HG03045 (cell line): ENCODE measurements around the gene TMEM94.
A peak's percentile ranks its signal among the peaks of the same experiment; 100 is the strongest.
"Not testable (repeated sequence)": the region's sequence is repeated elsewhere in the genome, so short reads cannot be mapped to it uniquely, and the experiment has no call there.

Experiments
- ATAC-seq: cut with Tn5 transposase; IDR thresholded peaks from one replicate; pipeline ENCODE4 v1.9.1; 2021; ENCODE audit warnings: mild to moderate bottlenecking, moderate library complexity; ENCODE audit not compliant: unreplicated experiment

TMEM94 gene

DNA sequence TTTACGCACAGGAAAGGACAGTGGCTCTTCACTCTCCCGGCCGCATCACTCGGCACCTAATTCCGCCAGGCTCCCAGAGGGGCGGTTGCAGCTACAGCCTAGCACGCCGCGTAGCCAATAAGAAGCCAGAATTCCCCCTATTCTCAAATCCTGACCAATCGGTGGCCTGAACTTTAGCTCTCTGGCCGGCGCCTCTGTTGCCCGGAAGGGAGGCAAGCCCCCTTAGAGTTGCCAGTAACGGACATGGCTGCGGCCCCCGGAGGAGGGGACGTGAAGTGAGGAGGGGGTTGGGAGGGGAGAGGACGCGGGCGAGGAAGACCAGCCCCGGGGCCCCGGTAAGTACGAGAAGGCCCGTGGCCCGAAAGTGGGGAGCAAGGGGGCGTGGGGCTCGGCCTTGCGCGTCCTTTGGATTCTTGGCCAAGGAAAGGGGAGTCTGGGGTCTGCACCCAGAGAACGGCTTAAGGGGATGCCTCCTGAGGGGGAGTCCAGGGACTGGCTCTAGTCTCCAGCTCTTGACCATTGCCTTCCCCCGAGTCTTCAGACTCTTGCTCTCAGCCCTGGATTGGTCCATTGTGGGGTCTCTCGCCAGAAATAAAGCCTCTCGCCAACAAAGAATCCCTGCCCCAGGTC, at the start of gene TMEM94:
Gene TMEM94, plus strand, starts transcription at position 219 of the 630 bp plus-strand sequence. CDS start 15,271 bp downstream, outside the sequence.
- peak; percentile 91 for ATAC-seq

DNA sequence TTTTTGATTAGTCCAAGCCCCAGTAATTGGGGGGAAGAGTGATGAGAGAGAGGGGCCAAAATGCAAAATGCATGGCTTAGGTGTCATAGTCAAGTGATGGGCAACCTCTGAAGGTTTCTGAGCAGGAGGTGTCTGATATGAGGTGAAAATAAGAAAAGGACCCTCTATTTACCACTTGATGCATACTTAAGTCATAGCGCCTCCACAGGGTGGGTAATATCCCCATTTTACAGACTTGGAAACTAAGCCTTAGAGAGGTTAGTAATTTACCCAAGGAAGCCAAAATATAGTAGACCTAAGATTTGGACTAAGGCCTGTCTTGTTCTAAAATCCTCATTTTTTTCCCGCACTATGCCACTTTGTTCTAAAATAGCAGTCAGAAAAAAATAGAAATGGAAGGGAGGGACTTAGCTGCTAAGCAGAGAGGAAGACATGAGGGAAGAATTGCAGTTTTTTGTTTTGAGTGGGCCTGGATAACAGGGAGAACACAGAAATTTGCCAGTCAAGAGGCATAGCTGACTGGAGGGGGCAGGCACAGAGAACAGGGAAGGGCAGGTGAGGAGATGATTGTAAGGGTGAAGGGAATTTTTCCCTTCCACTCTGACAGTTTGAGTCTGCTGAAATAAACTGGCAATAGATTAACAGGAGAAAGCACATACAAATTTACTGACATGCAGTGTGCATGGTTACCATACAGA, 48.6 kb upstream of the TMEM94 start:
- no peak for ATAC-seq

DNA sequence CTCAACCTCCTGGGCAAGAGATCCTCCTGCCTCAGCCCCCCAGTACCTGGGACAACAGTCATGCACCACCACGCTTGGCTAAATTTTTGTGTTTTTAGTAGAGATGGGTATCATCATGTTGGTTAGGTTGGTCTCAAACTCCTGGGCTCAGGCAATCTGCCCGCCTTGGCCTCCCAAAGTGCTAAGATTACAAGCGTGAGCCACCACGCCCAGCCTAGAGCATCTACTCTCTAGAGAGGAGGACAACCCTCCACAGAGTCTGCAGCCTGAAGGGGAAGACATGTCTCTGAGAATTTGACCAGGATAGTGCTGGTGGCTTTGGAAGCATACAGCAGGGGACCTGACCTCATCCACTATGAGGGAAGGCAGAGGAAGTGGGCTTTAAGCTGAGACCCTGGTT, 46.3 kb upstream of the TMEM94 start:
- ATAC-seq: no peak

DNA sequence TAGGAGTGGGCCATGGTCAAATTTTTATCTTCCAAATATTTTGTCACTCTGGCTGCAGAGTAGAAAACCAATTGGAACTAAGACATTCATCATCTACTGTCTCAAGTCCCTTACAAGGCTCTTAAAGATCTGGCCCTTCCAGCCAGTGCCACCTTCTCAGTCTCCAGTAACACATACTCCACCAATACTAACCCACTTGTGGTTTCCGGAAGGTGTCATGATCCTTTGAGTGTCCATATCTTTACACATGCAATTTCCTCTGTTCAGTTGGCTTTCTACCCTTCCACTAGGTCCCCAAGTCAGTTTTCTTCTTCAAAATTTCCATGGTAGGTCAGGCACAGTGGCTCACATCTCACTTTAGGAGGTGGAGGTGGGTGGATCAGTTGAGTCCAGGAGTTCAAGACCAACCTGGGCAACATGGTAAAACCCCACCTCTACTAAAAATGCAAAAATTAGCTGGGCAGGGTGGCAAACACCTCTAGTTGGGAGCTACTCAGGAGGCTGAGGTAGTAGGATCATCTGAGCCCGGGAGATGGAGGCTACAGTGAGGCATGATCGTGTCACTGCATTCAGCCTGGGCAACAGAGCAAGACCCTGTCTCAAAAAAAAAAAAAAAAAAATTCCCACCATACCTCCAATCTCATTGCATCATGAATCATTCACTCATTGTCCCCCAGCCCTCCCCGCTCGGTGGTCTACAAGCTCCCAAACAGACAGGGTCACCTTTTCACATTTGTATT, 44.9 kb upstream of the TMEM94 start:
- no peak for ATAC-seq

DNA sequence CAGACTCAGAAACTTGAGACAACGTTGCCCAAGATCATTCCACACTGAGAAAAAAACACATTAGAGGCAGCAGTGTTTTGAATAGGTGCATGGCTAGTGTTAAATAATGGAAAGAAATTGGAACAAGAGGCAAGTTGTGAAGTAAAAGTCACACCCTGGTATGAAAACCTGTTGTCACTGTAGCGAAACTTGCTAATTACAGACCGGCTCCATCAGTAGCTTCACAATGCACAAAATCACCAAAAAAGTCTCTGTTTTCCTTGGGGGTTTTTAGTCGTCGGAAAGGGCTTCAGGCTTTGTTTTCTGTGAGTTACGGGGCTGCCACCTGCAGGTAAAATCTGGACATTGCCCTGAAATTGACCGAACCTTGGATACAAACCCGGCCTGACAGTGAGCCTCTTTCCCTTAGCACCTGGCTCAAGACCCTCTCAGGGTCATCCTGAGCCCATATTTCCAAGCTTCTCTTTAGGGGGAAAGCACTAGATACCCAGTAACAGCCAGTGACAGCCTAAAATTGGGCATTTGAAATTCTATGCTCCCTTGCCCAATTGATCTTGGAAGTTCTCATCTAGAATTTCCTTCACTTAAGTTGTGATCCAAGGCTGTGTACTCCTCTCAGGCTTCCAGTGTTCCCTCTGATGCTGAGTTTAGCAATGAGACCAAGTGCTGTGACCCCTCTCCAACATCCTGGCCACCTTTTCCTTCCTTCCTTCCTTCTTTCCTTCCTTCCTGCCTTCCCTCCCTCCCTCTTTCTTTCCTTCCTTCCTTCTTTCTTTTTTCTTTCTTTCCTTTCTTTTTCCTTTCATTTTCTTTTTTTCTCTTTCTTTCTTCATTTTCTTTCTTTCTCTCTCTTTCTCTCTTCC, 43.7 kb upstream of the TMEM94 start:
- ATAC-seq: no peak

DNA sequence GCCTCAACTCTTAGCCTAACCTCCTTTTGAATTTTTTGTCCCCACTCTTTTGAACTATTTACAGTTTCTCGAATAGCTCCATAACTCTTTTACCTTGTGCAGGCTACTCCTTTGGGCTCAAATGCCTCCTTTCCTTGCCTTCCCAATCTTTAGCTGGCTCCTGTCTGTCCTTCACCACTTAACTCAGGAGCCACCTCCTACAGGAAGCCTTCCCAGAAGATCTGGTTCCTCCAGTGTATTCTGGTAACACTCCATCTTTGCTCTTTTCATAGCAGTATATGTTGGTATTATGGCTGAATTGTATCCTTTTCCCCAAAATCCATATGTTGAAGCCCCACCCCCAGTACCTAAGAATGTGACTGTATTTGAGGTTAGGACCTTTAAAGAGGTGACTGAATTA, 41.9 kb upstream of the TMEM94 start:
- ATAC-seq: no peak

DNA sequence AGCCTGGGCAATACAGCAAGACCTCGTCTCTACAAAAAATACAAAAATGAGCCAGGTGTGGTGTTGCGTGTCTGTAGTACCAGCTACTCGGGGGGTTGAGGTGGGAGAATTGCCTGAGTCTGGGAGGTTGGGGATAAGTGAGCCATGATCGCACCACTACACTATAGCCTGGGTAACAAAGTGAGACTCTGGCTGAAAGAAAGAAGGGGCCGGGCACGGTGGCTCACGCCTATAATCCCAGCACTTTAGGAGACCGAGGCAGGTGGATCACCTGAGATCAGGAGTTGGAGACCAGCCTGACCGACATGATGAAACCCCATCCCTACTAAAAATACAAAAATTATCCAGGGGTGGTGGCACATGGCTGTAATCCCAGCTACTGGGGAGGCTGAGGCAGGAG, 40.4 kb upstream of the TMEM94 start:
- no peak for ATAC-seq

DNA sequence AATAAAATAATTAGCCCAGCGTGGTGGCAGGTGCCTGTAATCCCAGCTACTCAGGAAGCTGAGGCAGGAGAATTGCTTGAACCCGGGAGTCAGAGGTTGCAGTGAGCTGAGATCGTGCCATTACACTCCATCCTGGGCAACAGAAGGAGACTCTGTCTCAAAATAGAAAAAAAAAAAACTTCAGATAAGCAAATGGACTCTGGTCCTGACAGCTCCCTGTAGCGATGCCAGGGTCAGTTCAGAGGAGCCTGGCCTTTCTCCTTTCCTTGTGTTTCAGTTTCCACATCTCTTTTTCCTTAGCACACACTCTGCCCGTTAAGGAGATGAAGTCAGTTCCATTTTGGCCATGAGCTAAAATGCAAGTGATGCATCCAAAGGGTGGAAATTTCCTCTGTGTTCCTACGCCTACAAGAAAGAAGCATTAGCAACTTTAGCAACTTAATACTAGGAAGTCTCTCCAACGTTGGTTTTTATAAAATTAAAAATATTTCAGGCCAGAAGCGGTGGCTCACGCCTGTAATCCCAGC, 39.3 kb upstream of the TMEM94 start:
- no peak for ATAC-seq

DNA sequence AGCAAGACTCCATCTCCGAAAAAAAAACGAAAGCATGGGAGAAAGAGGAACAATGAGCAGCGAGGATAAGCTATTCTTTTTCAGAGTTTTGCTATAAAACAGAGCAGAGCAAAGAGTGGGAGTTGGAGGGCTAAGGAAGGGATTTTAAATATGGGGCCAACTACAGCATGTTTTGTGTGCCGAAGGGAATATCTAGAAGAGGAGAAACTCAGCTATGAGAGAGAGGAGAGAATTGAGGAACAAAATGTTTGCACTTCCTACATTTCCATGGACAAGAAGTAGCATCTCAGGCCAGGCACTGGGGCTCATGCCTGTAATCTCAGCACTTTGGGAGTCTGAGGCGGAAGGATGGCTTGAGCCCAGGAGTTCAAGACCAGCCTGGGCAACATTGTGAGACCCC, 37.9 kb upstream of the TMEM94 start:
- no peak for ATAC-seq

DNA sequence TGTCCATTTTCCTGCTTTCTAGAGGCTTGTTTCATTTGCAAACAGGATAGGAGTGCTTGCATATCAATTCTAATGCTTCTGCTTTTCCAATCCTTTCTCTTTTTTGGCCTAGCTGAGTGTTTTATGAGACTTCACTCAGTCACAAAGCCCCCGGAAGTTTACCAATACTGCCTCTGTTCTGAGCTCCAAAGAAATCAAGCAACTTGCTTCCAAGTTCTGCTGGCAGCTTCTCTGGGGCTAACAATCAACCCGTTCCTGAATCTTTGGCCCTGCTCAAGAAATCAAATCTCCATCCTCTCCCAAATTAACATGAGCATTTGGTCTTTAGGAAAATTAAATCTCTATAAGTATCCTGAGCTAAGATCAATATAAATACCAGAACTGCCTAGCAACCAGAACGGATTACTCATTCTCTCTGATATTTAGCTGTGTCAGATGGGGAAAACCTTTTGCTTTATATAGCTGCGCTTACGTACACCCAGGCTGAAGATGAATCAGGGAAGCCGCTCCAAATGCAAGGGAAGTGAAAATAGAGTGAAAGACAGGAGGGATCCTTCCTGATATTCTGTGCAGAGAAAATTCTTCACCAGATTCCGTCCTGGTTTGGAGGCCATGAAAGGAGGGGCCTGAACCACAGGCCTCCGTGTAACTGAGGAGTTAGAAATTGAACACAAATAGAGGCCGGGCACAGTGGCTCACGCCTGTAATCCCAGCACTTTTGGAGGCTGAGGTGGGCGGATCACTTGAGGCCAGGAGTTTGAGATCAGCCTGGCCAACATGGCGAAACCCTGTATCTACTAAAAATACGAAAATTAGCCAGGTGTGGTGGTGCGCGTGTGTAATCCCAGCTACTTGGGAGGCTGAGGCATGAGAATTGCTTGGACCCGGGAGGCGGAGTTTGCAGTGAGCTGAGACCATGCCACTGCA, 27.6 kb upstream of the TMEM94 start:
- ATAC-seq: no peak

DNA sequence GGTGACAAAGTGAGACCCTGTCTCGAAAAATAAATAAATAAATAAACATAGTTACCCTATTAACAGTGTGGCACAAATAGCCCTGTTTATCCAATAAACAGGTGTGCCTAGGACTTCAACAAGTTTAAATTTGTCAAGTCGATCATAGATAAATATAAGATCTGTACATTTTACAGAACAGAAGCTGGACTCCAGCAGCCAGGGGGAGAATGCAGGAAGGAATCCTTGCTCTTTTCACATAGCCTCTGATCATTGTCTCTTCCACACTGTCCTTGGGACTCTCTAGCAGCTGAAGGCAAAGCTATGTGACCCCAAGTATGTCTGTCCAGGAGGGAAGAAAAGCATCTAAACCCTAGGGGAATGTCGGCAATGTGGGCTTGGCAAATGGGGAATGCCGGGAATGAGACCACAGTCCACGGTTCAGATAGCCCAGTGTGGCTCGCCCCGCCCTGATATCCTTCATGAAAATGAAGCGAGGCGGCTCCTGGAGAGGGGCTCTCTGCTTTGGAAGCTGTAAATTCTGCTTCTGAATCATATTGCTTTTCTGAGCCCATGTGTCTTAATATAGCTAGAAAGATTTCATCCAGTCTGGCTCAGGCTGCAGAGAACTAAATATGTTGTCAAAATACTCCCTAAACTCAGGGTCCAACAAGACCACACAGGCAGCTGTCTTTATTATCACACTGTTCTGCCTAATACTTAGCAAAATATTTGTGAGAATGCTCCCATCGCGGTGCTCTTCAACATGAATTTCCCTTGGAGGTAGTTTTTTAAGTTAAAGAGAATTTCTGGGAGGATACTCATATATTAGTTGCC, 26.1 kb upstream of the TMEM94 start:
- ATAC-seq: no peak

DNA sequence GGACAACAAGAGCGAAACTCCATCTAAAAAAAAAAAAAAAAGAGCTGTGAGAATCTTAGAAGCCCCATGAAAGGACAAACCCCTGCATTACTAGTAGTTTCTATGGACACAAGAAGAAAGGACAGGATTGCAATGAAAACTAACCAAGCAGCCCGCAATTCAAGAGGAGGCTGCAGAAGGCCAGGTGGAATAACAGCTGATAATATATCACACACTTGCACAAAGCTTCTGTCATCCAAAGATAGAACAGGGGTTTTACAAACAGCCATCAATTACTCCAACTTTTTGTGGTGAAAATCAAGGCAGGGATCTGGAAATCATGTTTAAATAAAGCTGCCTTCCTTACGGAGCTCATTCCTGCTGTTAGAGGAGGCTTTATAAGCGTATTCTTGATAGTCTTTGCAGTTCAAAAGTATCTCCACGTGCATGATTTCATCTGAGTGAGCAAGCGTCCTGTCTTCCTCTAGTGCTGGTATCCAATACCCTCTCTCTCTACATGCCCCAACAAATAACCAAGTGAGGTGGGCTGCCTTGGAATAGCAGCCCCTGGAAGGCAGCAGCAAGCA, 23.1 kb upstream of the TMEM94 start:
- no peak for ATAC-seq

DNA sequence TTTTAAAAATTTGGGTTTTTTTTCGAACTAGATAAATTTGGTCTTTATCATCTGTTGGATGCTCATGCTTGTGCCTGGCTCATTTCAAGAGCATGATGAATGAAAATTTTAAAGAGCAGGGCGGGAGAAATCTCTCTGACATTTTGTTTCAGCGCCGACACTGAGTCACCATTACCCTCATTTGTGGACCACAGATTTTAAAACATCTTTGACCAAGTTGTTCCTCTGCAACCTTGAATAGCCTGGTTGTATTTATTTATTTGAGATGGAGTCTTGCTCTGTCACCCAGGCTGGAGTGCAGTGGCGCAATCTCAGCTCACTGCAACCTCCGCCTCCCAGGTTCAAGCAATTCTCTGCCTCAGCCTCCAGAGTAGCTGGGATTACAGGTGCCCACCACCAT, 22.0 kb upstream of the TMEM94 start:
- ATAC-seq: not testable (repeated sequence)

DNA sequence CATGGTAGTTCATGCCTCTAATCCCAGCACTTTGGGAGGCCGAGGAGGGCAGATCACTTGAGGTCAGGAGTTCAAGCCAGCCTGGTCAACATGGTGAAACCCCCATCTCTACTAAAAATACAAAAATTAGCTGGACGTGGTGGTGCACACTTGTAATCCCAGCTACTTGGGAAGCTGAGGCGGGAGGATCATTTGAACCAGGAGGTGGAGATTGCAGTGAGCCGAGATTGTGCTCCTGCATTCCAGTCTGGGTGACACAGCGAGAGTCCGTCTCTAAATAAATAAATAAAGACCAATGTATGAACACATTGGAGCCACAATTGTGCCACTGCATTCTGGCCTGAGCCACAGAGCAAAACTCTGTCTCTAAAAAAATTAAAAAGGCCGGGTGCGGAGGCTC, 19.0 kb upstream of the TMEM94 start:
- ATAC-seq: not testable (repeated sequence)

DNA sequence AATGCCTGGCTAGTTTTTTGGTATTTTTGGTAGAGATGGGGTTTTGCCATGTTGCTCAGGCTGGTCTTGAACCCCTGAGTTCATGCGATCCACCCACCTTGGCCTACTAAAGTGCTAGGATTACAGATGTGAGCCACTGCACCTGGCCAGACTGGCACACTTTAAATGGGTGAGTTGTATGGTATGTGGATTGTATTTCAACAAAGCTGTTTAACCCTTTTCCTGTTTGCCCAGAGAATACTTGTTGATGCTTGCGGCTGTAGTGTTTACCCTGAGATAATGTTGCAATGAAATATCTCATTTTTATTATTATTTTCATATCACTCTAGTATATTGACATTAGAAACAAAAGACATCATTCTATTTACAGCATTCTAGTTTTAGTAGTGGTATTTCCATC, 17.1 kb upstream of the TMEM94 start:
- no peak for ATAC-seq

DNA sequence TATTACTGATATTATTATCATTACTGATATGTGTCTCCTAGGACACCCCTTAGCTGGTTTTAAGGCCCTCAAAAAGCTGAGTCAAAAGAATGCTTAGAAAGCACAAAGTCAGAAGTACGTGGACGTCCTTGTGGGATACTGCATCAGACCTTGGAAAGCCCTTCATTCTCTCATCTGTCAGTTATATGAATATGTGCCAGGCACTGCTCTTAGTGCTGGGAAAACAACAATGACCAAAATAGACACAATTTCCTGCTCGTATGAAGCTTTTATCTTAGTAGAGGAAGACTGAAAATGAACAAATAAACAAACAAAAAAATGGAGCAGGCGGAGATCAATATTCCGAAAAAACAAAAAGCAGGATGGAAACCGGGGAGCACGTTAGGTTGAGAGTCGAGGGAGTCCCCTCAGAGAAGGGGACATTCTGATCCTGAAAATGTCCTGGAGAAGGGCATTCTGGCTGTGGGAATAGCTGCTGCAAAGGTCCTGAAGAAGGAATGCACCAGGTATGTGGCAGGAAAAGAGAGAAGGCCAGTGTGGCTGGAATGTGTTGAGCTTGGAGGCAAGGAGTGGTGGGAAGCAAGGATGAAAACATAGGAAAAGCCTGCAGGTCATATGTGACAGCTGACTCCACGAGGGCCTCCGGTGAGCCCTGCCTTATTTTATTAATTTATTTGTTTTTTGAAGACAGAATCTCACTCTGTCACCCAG, 15.5 kb upstream of the TMEM94 start:
- no peak for ATAC-seq

DNA sequence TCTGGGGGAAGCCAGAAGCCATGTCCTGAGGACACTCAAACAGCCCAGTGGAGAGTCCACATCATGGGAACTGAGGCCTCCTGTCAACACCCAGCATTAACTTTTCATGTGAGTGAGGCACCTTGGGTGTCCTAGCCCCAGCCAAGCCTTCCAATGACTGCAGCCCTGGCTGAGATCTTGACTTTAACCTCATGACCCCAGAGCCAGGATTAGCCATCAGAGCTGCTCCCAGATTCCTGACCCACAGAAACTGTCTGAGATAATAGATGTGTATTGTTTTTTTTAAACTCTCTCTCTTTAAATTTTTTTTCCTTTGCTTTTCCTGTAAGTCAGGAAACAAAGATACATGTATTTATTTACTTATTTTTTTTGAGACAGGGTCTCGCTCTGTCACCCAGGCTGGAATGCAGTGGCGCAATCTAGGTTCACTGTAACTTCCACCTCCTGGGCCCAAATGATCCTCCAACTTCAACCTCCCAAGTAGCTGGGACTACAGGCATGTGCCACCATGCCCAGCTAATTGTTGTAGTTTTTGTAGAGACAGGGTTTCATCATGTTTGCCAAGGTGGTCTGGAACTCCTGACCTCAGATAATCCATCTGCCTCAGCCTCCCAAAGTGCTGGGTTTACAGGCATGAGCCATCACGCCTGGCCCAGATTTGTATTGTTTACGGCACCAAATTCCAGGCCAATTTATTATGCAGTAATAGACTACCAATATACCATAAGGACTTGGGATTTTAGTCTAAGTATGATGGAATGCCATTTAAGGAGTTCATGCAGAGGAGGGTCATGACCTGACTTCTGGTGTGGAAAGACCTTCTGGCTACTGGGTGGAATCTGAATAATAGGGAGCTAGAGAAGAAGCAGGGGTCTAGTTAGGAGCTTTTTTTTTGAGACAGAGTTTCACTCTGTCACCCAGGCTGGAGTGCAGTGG, 14.0 kb upstream of the TMEM94 start:
- ATAC-seq: no peak
